ENCODE results near the gene RNPEP. TPM values are rescaled to one million over a fixed set of nuclear protein-coding genes. Genes with fewer than 3 reads are reported as not detected.

Gene RNPEP
- total RNA-seq, 1 donor from 2014 or later, result 106 TPM

DNA sequence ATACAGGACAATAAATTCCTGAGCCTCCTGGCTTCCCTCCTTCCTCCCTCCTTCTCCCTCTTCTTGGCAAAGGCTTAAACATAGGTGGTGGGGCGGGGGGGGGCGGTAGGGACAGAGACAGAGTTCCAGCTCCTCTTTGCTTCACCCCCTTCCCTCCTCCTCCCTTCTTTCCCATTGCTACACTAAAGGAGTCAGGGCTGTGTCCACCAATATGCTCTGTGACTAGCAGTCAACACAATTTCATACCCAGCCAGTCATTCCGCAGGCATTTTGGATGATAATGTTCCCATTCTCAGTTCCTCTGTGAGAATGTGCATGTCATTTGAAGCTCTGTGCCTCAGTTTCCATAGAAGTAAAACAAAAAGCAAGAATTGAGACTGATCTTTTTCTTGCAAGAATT is 37.8 kb upstream of the RNPEP start:
- intact Hi-C loops (cut with DNase I), result no loop called here
- Histone ChIP-seq H3K9me3 (no peaks in the 10 kb centered on the region), H3K27ac (peak overlapping the region; percentile 87 to 89), H3K4me3 (peak overlapping the region; percentile 72 to 91), H3K4me1 (peaks cover 3 to 20% of the 10 kb centered on the region in 2 donors), H3K27me3 (no peaks in the 10 kb centered on the region), H3K36me3 (peaks cover 22 to 43% of the 10 kb centered on the region in 2 donors)
- TF ChIP-seq CTCF (IDR thresholded peaks at IDR 0.05), result no peak
- DNase-seq (ENCODE audit: low spot score in 2 of 2), result no peak

DNA sequence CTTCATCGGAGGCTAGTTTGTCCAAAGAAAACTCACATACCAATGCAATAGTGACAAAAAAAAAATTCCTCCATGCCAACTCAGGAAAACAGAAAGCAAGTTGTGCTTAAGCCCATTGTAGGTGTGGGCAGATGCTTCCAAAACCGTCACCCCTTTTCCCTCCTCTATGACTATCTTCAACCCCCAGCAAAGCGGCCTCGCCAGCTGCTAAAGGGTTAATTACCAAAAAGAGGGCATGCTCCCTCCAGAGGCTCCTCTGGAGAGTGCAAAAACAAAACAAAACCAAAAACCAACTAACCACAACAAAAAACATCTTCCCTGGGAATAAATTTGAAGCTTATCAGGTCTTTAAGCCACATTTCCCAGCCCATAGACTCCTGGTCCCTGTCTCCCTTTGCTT is 37.3 kb upstream of the RNPEP start:
- Histone ChIP-seq H3K27ac (peak overlapping the region; percentile 87 to 89), H3K36me3 (peaks cover 22 to 43% of the 10 kb centered on the region in 2 donors), H3K27me3 (no peaks in the 10 kb centered on the region), H3K4me1 (peaks cover 3 to 21% of the 10 kb centered on the region in 2 donors), H3K9me3 (no peaks in the 10 kb centered on the region), H3K4me3 (peak overlapping the region; percentile 72 to 91)
- intact Hi-C loops (cut with DNase I), result no loop called here
- no peak for DNase-seq (ENCODE audit: low spot score in 2 of 2)
- TF ChIP-seq CTCF (IDR thresholded peaks at IDR 0.05), result peak; percentile 27 to 49 (median 34)

DNA sequence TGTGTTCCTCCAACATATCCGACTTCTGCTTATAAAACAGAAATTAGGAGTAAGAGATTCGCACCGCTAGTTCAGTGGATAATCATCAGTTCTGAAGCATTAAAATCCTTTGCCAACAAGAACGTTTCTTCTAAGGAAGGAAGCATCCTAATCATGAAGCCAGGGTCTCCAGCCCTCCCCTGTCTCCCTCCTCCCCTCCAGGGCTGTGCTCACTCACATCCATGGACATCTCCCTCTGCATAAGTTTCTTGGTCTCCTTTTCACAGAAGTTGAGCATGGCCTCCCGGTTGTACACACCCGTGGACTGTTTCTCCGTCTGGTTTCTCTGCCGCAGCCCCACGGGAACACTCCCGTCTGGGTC is 36.6 kb upstream of the RNPEP start:
- H3K36me3 ChIP-seq, result peaks cover 22 to 37% of the 10 kb centered on the region in 2 donors
- H3K27me3 ChIP-seq, result no peaks in the 10 kb centered on the region
- peak overlapping the region; percentile 87 to 89 for H3K27ac ChIP-seq
- intact Hi-C loops (cut with DNase I), result loop anchor here (1.0 to 2.0 kb wide), 2 partner anchors 29 to 50 kb away; no protein-coding TSS in a partner anchor
- H3K4me3 ChIP-seq, result peak overlapping the region; percentile 72 to 91
- H3K9me3 ChIP-seq, result no peaks in the 10 kb centered on the region
- no peak for TF ChIP-seq CTCF (IDR thresholded peaks at IDR 0.05)
- peaks cover 3 to 23% of the 10 kb centered on the region in 2 donors for H3K4me1 ChIP-seq
- DNase-seq (ENCODE audit: low spot score in 2 of 2), result no peak

- Histone ChIP-seq H3K9me3 (no peaks in the 10 kb centered on the region), H3K4me1 (peaks cover 3 to 23% of the 10 kb centered on the region in 2 donors), H3K36me3 (peaks cover 22 to 33% of the 10 kb centered on the region in 2 donors), H3K27ac (peak within 1 kb of the TSS; percentile 93 to 97), H3K27me3 (no peaks in the 10 kb centered on the region), H3K4me3 (peak within 1 kb of the TSS; percentile 72 to 91)
- intact Hi-C loops (cut with DNase I), result loop anchor here (1.0 to 2.0 kb wide), 2 partner anchors 30 to 50 kb away; no protein-coding TSS in a partner anchor
- DNase-seq (ENCODE audit: low spot score in 2 of 2), result peak; percentile 89 to 99
- no peak for TF ChIP-seq CTCF (IDR thresholded peaks at IDR 0.05)
Measured at GRCh38 chr1:201946224-201946908, 36.1 kb upstream of the RNPEP start, which contains the start of gene LMOD1. Gene LMOD1 (minus strand): TSS chr1:201946548. CDS start chr1:201946340, 208 bp downstream.

GRCh38 chr1:201947697-201948008 is 34.8 kb upstream of the RNPEP start:
- Histone ChIP-seq H3K27me3 (no peaks in the 10 kb centered on the region), H3K27ac (peak overlapping the region; percentile 93 to 97), H3K4me3 (peak overlapping the region; percentile 72 to 91), H3K36me3 (peaks cover 18 to 23% of the 10 kb centered on the region in 2 donors), H3K4me1 (peaks cover 0 to 23% of the 10 kb centered on the region in 2 donors), H3K9me3 (no peaks in the 10 kb centered on the region)
- no peak for DNase-seq (ENCODE audit: low spot score in 2 of 2)
- peak in 1 of 3 experiments; percentile 3 for TF ChIP-seq CTCF (IDR thresholded peaks at IDR 0.05)
- intact Hi-C loops (cut with DNase I), result loop anchor here (2.0 kb wide), 1 partner anchor 31 kb away; no protein-coding TSS in a partner anchor
